SKM-1 treated with dmso at 0.1 percent for 144 hours (cell line): ENCODE measurements around the gene CDS2.

ENCODE experiments used
- DNase-seq: peaks from one replicate; lab custom pipeline; 2025; ENCODE audit not compliant: unreplicated experiment; lab: John Stamatoyannopoulos, UW

CDS2 gene

GRCh38 chr20:5178046-5178445, 51.2 kb downstream of the CDS2 start:
- DNase-seq: no peak

- no peak for DNase-seq
Observed at GRCh38 chr20:5180421-5180820, 53.6 kb downstream of the CDS2 start.

GRCh38 chr20:5180933-5181332, 54.1 kb downstream of the CDS2 start:
- DNase-seq: no peak

- DNase-seq: no peak
Observed at GRCh38 chr20:5181492-5181891, 54.7 kb downstream of the CDS2 start.

- DNase-seq: no peak
Observed at GRCh38 chr20:5181958-5182357, 55.1 kb downstream of the CDS2 start.

GRCh38 chr20:5182615-5183254, 55.9 kb downstream of the CDS2 start:
- DNase-seq: no peak

- no peak for DNase-seq
Observed at GRCh38 chr20:5183731-5184474, 57.1 kb downstream of the CDS2 start.

- DNase-seq: no peak
Observed at GRCh38 chr20:5184684-5185083, 57.9 kb downstream of the CDS2 start.

GRCh38 chr20:5187122-5187521, 60.3 kb downstream of the CDS2 start:
- no peak for DNase-seq

- DNase-seq: no peak
Observed at GRCh38 chr20:5188736-5189135, 61.9 kb downstream of the CDS2 start.

GRCh38 chr20:5189917-5190316, 63.1 kb downstream of the CDS2 start:
- no peak for DNase-seq

- no peak for DNase-seq
Observed at GRCh38 chr20:5190444-5190843, 63.6 kb downstream of the CDS2 start.

- DNase-seq: peak; percentile 22
Observed at GRCh38 chr20:5191829-5192569, 65.2 kb downstream of the CDS2 start.

GRCh38 chr20:5192570-5193431, 66.0 kb downstream of the CDS2 start:
- no peak for DNase-seq

- no peak for DNase-seq
Observed at GRCh38 chr20:5195655-5196054, 68.8 kb downstream of the CDS2 start.

- DNase-seq: no peak
Observed at GRCh38 chr20:5196149-5196548, 69.3 kb downstream of the CDS2 start.

GRCh38 chr20:5197270-5197827, 70.5 kb downstream of the CDS2 start:
- no peak for DNase-seq

GRCh38 chr20:5197847-5198650, 71.2 kb downstream of the CDS2 start:
- no peak for DNase-seq

GRCh38 chr20:5198651-5198924, 71.8 kb downstream of the CDS2 start:
- DNase-seq: no peak

GRCh38 chr20:5203380-5203779, 76.6 kb downstream of the CDS2 start:
- no peak for DNase-seq
